HL-60/S4 treated with phorbol 12-myristate 13-acetate at 8.2 ng/mL for 4 days and 3 days (cell line): ENCODE results near the gene HS6ST3.

Experiments used
- in situ Hi-C: fragments of 300-500 bp; cut with MboI; formaldehyde crosslinking; loops from 2 replicates; pipeline ENCODE4 v1.15.0; 2022; ENCODE audit warnings: low sequenced_read_pairs

The HS6ST3 gene

DNA sequence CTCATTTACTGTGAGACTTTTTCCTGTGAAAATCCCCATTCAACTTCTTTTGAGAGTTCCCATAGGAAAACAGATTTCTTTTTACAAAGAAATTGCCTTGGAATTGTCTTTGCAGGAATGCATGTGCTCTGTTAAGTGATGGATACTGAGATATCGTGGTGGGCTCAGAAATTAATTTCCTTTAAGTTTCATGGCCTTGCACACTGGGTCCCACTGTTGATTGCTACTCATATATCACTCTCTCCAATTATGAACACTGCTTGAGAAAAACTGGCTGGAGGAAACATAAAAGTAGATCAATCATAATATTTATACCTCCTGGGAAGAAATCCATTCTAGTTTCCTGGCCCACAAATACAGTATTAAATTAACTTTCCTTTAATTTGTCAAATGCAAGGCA, 773.1 kb downstream of the HS6ST3 start:
- in situ Hi-C loops = no loop called here

DNA sequence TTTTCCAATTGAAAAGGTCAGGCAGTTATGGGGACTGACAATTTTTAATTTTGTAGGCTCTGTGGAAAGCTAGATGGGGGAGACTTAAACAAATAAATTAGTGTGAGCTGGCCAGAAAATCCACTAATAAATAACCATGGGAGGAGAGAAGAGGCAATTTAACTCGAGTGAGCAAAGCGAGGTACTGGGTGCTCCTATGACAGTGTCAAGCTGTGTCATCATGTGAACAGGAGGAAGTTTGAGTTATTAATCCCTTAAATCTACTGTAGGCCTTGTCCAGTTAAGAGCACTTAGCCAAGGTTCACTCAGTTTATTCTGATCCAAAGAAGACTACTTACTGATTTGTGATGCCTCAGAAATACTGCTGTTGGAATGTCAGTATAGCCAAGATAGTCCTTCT, 781.6 kb downstream of the HS6ST3 start:
- in situ Hi-C loops = no loop called here

DNA sequence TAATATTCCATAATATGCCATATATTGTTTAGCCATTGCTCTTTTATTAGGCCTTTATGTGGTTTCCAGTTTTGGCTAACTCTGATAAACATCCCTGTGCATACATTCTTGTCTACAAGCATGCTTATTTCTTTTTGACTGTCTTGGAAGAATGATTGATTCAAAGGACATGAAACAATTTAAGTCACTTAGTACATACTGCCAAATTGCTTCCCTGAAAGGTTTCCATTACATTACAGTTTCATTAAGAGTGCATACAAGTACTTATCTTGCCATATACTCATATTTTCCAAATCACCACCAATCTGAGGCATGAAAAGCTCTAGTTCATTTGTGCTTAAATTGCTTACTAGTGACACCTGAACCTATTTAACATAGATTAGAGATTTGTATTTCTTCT, 790.5 kb downstream of the HS6ST3 start:
- in situ Hi-C loops = no loop called here
